22Rv1 (cell line): Measurements from ENCODE around the gene HOXD9.
A peak's percentile ranks its signal among the peaks of the same experiment; 100 is the strongest.

Experiments used
- H3K27ac ChIP-seq: fragments of 450-650 bp; 2 replicates; pipeline ENCODE4 v1.5.1; 2017
- ZFX ChIP-seq: fragments of 450-650 bp; IDR thresholded peaks from 2 replicates; pipeline ENCODE4 v1.6.1; 2017; ENCODE audit warnings: antibody characterized with exemption, borderline replicate concordance
- TF ChIP-seq, protein P1 (sequence below): fragments of 450-650 bp; IDR thresholded peaks from 2 replicates; pipeline ENCODE4 v1.5.1; 2017; ENCODE audit warnings: mild to moderate bottlenecking

HOXD9 gene

DNA sequence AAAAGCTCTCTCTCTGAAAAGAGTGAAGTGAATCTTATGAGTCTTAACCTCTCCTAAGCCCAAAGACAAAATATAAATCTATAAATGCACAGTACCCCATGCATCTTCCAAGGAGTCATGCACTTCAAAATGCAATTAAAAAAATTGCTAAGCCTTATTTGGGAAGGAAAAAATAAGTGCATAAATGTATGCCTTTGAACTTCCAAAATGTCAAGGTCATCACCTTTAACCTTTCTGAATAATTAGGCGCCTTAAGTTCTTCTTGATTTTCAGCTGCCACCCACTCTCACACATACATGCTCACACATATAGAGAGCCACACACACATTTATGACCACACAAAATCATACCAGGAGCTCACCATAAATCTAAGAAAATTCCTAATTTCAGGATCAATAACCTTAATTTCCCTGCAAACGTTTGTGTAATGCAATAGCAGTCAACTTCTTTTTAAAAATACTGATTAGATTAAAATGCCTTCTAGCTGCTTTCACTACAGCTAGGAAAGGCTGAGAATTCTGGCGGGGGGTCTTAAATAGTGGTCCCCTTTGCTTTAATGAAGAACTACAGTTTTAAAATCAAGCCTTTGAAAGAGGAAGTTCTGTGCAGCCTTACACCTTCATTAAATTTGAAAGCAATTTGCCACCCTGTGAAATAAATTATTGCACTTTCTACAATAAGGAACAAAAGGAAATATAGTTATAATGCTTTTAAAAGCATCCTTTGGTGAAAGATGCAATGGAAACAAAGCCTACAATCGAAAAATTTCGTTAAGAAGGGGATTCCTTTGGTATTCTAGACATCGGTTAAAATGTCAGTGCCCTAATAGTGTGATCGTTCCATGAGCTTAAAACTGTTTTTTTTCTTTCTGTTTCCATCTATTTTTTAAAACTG, 11.9 kb upstream of the HOXD9 start:
- H3K27ac ChIP-seq = no peak overlapping the region
- no peak for TF ChIP-seq ZFX

DNA sequence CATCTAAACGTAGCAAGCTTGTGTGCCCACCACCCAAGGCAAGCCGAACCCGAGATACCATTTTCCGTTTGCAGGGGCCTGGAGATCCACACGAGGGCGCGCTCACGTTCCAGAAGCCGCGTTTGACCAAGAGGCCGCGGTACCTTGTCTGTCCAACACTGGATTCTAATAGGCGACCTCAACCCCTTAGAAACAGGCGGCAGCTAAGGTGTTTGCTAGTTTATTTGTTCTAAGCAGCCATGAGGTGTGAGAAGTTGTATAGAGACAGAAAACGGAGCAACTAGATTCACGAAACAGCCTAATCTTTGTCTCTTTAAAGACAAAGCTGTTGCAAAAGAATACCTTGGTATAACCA, 11.2 kb upstream of the HOXD9 start:
- no peak overlapping the region for H3K27ac ChIP-seq
- TF ChIP-seq ZFX = no peak
- TF ChIP-seq, protein P1, sequence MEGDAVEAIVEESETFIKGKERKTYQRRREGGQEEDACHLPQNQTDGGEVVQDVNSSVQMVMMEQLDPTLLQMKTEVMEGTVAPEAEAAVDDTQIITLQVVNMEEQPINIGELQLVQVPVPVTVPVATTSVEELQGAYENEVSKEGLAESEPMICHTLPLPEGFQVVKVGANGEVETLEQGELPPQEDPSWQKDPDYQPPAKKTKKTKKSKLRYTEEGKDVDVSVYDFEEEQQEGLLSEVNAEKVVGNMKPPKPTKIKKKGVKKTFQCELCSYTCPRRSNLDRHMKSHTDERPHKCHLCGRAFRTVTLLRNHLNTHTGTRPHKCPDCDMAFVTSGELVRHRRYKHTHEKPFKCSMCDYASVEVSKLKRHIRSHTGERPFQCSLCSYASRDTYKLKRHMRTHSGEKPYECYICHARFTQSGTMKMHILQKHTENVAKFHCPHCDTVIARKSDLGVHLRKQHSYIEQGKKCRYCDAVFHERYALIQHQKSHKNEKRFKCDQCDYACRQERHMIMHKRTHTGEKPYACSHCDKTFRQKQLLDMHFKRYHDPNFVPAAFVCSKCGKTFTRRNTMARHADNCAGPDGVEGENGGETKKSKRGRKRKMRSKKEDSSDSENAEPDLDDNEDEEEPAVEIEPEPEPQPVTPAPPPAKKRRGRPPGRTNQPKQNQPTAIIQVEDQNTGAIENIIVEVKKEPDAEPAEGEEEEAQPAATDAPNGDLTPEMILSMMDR = peak; percentile 78

DNA sequence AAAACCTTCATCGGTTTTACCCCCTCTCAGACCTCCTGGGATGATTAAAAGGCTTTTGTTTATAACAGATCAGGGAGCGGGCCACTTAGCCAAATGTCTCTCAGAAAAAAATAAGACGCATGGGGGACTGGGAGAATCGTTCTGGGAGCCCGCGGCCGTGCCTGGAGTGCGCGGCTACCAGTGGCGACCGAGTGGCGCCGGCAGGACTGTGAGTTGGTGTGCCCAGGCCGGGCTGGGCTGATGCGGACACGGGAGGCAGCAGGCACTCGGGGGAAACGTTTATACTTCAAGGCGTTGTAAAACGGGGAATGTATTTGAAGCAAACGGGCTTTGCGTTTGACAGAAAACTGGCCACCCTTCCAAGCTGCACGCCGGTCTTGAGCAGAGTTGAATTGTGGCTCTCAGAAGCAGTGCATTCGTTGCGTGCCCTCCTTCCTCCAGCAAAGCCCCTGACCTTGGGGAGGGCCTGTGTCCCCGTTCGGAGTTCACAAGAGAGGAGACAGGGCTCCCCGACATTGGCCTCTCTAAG, 10.6 kb upstream of the HOXD9 start:
- no peak overlapping the region for H3K27ac ChIP-seq
- no peak for TF ChIP-seq ZFX
- TF ChIP-seq, protein P1 = no peak

DNA sequence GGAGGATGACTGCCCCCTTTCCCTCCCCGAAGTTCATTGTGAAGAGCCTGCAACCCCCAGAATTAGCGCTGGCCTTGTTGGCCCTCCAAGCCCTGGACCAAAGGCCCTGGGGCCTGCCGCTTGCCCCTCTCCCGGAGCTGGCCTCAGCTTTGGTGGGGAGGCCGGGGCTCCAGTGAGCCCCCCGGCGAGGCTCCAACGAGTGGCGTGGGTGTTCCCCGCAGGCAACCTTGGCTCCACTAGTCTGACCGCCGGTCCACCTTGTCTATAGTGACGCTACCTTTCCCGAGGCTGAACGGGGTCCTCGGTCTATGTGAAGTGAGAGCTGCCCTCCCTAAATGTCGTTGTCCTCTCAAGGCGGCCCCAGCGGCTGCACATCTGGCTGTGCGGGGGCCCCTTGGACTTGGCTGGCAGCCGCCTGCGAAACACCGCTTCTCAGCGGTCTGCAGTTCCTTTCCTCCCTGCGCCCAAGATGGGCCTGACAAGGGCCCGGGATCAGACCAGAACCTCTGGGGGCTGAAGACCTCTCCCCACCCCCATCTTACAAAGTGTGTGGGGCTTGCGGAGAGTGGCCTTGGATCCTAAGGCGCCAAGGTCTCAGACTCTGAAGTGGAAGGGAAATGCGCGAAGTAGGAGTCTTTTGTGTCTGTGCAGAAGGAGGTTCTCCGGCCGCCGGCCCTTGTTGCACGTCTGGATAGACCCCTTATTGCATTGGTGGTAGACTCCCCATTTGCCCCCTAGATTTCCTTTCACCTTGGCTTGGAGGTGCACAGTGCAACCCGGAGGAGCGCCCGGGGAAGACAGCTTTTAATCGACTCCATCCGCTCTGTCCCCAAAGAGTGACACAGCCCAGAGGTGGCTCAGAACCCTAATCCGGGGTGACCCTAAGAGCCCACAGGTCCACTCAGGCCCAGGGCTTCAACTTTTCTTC, 9.9 kb upstream of the HOXD9 start:
- no peak overlapping the region for H3K27ac ChIP-seq
- TF ChIP-seq, protein P1 = no peak
- no peak for TF ChIP-seq ZFX

DNA sequence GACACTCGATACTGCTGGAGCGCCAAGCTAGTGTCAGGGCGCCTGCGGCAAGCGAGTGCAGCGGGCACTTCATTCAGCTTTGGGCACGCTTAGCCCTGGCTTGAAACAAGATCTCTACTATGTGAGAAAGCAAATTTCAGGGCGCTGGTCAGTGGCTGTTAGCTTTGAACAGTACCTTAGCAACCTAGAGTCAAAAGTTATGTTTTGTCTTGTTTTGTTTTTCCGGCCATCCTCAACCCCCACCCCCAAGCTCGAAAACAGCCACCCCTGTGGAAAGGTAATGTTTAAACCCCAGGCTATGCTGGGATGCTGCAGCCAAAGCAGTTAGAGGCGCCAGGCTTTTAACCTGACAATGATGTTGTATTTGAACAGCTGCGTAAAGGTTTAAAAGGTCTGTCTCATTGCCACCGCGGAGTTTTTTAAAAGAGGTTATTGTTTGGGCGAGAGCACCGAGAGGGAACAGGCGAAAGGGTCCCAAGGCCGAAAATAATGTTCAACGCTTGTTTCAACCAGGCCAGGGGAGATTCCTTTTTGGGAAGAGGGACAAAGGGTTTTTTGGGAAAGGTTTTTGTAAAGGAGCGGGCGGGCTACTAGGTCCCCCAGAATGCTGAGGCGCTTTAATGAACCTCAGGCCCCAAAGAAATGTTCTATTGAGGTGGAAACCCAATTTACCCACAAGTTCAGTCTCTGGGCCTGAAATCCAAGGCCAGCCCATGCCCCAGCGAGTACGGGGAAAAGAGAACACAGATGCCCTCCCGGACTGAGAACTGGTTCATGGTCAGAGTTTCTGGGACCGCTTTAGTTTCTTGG, 8.2 kb upstream of the HOXD9 start:
- no peak overlapping the region for H3K27ac ChIP-seq
- no peak for TF ChIP-seq ZFX
- TF ChIP-seq, protein P1 = no peak

DNA sequence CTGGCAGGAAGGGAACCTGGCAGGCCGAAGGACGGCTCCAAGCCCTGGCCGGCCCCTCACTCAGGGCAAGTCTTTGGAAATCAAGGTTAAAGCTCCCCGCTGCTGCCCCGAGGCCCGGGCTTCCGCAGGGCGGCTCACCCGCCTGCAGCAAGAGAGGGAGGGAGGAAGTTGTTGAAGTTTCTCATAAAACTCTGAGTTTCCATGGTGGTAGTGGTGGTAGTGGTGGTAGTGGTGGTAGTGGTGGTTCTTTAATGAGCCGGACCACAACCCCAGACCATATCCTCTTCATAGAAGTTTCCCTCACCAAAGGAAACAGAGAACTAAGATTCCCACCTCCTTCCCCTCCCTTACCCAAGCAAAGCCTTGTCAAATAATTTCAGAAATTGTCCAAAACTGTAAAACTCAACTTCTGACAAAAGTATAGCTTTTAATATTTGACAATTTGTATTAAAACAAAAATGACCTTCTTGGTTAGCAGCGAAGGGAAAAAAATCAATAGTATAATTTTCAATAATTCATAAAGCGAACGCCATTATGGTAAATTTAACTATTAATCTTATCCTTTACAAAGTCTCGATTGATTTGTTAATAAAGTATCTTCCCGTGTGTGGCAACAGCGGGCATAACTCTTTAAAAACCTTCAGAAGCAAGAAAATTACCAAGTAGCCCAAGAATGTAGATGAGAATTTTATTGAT, 7.4 kb upstream of the HOXD9 start:
- H3K27ac ChIP-seq = no peak overlapping the region
- TF ChIP-seq, protein P1 = no peak
- TF ChIP-seq ZFX = no peak
